Chondrocyte (in vitro differentiated cells): ENCODE measurements around the gene SBNO2. TPM values are rescaled to one million over a fixed set of nuclear protein-coding genes. Genes with fewer than 3 reads are reported as not detected.

Source experiments
- DNase-seq: peaks from one replicate; pipeline ENCODE4 v3.0.0; 2021; ENCODE audit warnings: mixed read lengths, low spot score
- H3K27ac Mint-ChIP-seq: one replicate; pipeline ENCODE4 v1.8.0; 2021; ENCODE audit warnings: mild to moderate bottlenecking, moderate library complexity, mixed read lengths; ENCODE audit not compliant: unreplicated experiment
- H3K27me3 Mint-ChIP-seq: 2 replicates; pipeline ENCODE4 v1.8.0; 2021; ENCODE audit warnings: low read depth, mixed read lengths
- H3K36me3 Mint-ChIP-seq: 2 replicates; pipeline ENCODE4 v1.8.0; 2021; ENCODE audit warnings: low read depth, mixed read lengths
- H3K4me1 Mint-ChIP-seq: 2 replicates; pipeline ENCODE4 v1.8.0; 2021; ENCODE audit warnings: low read depth, mild to moderate bottlenecking, mixed read lengths
- H3K4me3 Mint-ChIP-seq: one replicate; pipeline ENCODE4 v1.8.0; 2021; ENCODE audit warnings: mild to moderate bottlenecking, moderate library complexity, mixed read lengths; ENCODE audit not compliant: unreplicated experiment
- H3K9me3 Mint-ChIP-seq: 2 replicates; pipeline ENCODE4 v1.8.0; 2021; ENCODE audit warnings: low read depth, mixed read lengths
- total RNA-seq: library from RNA; stranded (reverse); gene quantifications from 3 replicates; pipeline ENCODE4 v1.2.1, GENCODE V29; 2021
- TF ChIP-seq, protein P1 (sequence below): fragments of 200-600 bp; sonication (generic); IDR thresholded peaks from 2 replicates; pipeline ENCODE4 v1.5.0; 2021; ENCODE audit warnings: antibody characterized with exemption, mild to moderate bottlenecking, moderate library complexity

Gene SBNO2
- total RNA-seq, 1 donor from 2014 or later: 45.6 TPM

DNA sequence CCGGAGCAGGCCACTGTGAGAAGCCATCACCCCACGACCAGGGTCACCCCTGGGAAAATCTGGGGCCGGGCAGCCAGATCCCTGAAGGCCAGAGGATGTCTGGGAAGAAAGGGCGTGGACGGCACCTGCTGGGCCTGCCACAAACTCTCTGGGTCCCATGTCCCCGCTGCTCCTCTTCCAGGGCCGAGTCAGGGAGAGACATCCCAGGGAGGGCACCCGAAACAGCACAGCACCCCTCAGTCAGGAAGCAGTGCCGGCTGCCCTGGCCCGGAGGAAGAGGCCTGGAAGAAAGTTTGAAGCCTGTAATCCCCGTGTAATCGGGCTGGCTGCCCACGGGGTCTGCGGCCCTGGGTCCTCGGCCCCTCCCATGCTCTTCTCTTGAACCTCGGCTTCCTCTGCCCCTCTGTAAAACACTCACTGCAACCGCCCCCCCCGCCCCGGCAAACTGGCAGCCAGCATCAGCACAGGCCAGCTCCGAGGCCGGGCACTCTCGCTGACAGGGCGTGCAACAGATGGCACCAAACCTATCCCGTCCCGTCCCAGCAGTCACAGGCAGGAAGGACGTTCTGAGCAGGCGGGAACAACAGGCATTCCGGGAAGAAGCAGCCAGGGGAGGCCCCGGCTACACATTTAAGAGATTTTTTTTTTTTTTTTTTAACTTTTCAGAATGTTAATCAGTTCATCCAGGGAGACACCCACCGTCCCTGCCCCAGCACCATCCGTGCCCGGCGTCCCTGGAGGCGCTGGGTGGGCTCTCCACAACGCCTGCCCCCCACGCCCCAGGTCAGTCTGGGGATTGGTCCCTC, 1.5 kb downstream of the SBNO2 start:
- H3K27me3 Mint-ChIP-seq: no peaks in the 10 kb centered on the region
- peaks cover 43% of the 10 kb centered on the region for H3K4me1 Mint-ChIP-seq
- peak overlapping the region; percentile 81 for H3K4me3 Mint-ChIP-seq
- TF ChIP-seq, protein P1, sequence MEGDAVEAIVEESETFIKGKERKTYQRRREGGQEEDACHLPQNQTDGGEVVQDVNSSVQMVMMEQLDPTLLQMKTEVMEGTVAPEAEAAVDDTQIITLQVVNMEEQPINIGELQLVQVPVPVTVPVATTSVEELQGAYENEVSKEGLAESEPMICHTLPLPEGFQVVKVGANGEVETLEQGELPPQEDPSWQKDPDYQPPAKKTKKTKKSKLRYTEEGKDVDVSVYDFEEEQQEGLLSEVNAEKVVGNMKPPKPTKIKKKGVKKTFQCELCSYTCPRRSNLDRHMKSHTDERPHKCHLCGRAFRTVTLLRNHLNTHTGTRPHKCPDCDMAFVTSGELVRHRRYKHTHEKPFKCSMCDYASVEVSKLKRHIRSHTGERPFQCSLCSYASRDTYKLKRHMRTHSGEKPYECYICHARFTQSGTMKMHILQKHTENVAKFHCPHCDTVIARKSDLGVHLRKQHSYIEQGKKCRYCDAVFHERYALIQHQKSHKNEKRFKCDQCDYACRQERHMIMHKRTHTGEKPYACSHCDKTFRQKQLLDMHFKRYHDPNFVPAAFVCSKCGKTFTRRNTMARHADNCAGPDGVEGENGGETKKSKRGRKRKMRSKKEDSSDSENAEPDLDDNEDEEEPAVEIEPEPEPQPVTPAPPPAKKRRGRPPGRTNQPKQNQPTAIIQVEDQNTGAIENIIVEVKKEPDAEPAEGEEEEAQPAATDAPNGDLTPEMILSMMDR: no peak
- DNase-seq: no peak
- H3K27ac Mint-ChIP-seq: peak overlapping the region; percentile 91
- no peaks in the 10 kb centered on the region for H3K9me3 Mint-ChIP-seq
- H3K36me3 Mint-ChIP-seq: no peaks in the 10 kb centered on the region

DNA sequence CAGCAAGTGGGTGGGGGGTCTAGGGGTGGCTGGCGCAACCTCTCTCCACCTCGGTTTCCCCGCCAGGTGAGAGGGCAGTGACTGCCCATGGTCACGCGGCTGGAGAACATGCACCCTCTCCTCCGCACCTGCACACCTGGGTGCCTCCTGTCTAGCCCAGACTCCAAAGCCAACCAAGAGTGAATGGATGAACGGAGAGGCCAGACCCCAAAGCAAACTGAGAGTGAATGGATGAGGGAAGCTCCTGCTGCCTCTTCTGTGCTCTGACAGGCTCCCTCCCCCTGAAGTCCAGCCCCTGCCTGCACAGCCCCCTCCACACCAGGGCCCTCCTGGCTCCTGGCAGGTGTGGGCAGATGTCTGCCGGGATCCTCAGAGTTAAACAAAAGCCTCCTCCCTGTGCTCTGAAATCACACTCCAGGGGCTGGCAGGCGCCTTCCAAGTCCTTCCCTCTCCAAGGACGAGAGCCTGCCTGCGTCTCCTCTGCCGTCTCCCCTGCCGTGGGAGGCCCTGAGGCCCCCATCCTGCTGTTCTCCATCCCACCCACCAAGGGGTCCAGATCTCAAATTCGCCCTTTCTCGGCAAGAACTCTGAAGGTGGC, 2.2 kb downstream of the SBNO2 start:
- H3K9me3 Mint-ChIP-seq: no peaks in the 10 kb centered on the region
- DNase-seq: no peak
- H3K27me3 Mint-ChIP-seq: no peaks in the 10 kb centered on the region
- no peaks in the 10 kb centered on the region for H3K36me3 Mint-ChIP-seq
- peaks cover 36% of the 10 kb centered on the region for H3K4me1 Mint-ChIP-seq
- TF ChIP-seq, protein P1: no peak
- peak overlapping the region; percentile 81 for H3K4me3 Mint-ChIP-seq
- peak overlapping the region; percentile 91 for H3K27ac Mint-ChIP-seq

DNA sequence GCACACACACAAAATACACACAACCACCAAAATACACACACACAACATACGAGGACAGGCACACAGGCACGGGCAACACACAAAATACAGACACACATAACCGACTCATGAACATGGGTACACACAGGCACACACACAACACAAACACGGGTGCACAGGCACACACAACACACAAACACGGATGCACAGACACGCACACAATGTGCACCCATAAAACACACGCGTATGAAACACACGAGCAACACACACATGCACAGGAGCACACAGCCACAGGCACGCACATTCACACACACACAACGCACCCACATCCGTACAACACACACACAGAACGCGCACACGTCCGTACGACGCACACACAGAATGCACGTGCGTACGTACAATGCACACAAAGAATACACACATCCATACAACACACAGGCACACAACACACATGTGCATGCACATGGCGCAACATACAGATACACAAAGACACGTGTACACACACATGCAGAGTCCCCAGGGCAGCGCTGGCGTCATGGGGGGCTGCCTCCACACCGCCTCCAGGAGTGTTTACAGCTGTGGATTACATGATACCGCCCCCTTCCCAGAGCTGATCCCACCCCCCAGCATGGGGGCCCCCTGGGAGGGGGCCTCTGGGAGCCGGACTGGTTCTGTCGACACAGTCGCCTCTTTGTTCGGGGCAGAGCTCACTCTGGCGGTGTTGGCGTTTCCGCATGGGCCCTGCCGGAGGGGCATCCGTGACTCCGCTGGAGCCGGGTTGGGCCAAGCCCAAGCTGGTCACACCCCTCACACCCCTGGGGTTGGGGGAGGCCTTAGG, 2.9 kb downstream of the SBNO2 start:
- TF ChIP-seq, protein P1: no peak
- peaks cover 35% of the 10 kb centered on the region for H3K4me1 Mint-ChIP-seq
- H3K27me3 Mint-ChIP-seq: no peaks in the 10 kb centered on the region
- H3K27ac Mint-ChIP-seq: peak overlapping the region; percentile 45
- DNase-seq: no peak
- H3K36me3 Mint-ChIP-seq: no peaks in the 10 kb centered on the region
- no peaks in the 10 kb centered on the region for H3K9me3 Mint-ChIP-seq
- H3K4me3 Mint-ChIP-seq: no peak overlapping the region

DNA sequence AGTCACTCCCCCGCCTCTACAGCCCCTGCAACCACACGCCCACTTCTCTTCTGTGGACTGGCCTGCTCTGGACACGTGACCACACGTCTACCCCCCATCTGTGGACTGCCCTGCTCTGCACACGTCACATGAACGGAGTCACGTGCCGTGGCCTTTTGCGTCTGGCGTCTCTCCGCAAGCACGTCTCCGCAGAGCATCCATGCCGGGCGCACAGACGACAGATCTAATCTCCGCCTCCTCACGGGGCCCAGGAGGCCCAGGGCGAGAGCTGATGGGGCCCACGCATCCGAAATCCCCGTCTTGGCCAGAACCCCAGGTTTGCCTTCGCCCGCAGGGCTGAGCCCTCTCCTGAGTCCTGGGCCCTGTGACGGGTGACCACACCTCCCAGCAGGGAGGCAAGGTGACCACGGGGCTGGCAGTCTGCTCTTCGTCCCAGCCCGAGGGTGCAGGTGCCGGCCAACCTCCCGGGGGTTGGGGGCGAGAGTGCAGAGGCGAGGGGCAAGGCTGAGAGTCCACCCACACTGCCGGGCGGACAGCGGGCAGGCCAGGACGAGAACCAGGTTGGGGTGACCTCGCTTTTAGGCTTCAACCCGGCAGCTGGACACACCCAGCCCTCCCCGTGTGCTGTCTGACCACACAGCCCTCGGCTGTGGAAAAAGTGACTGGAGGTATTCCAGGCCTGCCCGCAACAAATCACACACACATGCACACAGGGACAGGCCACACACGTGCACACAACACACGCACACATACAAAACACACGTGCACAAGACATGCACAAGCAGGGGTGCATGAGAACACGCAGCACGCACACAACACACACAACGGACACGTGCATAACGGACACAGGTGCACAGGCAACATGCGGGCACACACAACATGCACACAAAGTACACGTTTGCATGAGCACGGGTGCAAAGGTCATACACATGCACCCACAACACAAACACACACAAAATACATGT, 3.9 kb downstream of the SBNO2 start:
- H3K27me3 Mint-ChIP-seq: no peaks in the 10 kb centered on the region
- H3K27ac Mint-ChIP-seq: peak overlapping the region; percentile 68
- no peak overlapping the region for H3K4me3 Mint-ChIP-seq
- peaks cover 35% of the 10 kb centered on the region for H3K4me1 Mint-ChIP-seq
- TF ChIP-seq, protein P1: no peak
- no peaks in the 10 kb centered on the region for H3K9me3 Mint-ChIP-seq
- H3K36me3 Mint-ChIP-seq: no peaks in the 10 kb centered on the region
- DNase-seq: no peak
